ENCODE results near the gene RBPJ.

RBPJ gene

GRCh38 chr4:26299254-26299882, 21.4 kb upstream of the RBPJ start:
- TF ChIP-seq CTCF (IDR thresholded peaks at IDR 0.05; ENCODE audit: control extremely low read depth, extremely low read depth, low read depth, missing control alignments), result no peak
- peak; percentile 38 for DNase-seq (ENCODE audit: extremely low spot score)
- ChIA-PET POLR2A (no interaction called here), CTCF (no interaction called here)

GRCh38 chr4:26300314-26301307, 20.2 kb upstream of the RBPJ start:
- TF ChIP-seq CTCF (IDR thresholded peaks at IDR 0.05; ENCODE audit: control extremely low read depth, extremely low read depth, low read depth, missing control alignments), result no peak
- DNase-seq (ENCODE audit: extremely low spot score), result no peak

GRCh38 chr4:26302031-26302899, 18.5 kb upstream of the RBPJ start:
- DNase-seq (ENCODE audit: extremely low spot score), result no peak
- TF ChIP-seq CTCF (IDR thresholded peaks at IDR 0.05; ENCODE audit: control extremely low read depth, extremely low read depth, low read depth, missing control alignments), result no peak
- POLR2A ChIA-PET, result no interaction called here
- CTCF ChIA-PET, result interaction anchor here (0.8 to 2.4 kb wide), 6 partner anchors 10 to 117 kb away, joined by 3 to 8 read pairs (median 4); no protein-coding TSS in a partner anchor

More at GRCh38 chr4:26300314-26301307, 20.2 kb upstream of the RBPJ start:
- POLR2A ChIA-PET, result no interaction called here
- CTCF ChIA-PET, result interaction anchor here (2.4 kb wide), 1 partner anchor 11 kb away, joined by 6 read pairs; no protein-coding TSS in a partner anchor

GRCh38 chr4:26303008-26303407, 17.8 kb upstream of the RBPJ start:
- DNase-seq (ENCODE audit: extremely low spot score), result no peak
- no peak for TF ChIP-seq CTCF (IDR thresholded peaks at IDR 0.05; ENCODE audit: control extremely low read depth, extremely low read depth, low read depth, missing control alignments)
- CTCF ChIA-PET, result interaction anchor here (0.9 to 2.4 kb wide), 4 partner anchors 9 to 27 kb away, joined by 3 to 8 read pairs (median 6); no protein-coding TSS in a partner anchor
- POLR2A ChIA-PET, result interaction anchor here (0.6 kb wide), 1 partner anchor 146 kb away, joined by 3 read pairs; no protein-coding TSS in a partner anchor

GRCh38 chr4:26307037-26307800, 13.6 kb upstream of the RBPJ start:
- no peak for TF ChIP-seq CTCF (IDR thresholded peaks at IDR 0.05; ENCODE audit: control extremely low read depth, extremely low read depth, low read depth, missing control alignments)
- ChIA-PET POLR2A (no interaction called here), CTCF (interaction anchor here (1.0 kb wide), 1 partner anchor 23 kb away, joined by 3 read pairs; no protein-coding TSS in a partner anchor)
- no peak for DNase-seq (ENCODE audit: extremely low spot score)

All from GM10248 (cell line).